GM23248 (cell line): ENCODE measurements around the gene BAX. TPM values are rescaled to one million over a fixed set of nuclear protein-coding genes. Genes with fewer than 3 reads are reported as not detected.
"Not testable (repeated sequence)": the region's sequence is repeated elsewhere in the genome, so short reads cannot be mapped to it uniquely, and the experiment has no call there.

ENCODE experiments used
- DNase-seq: peaks from one replicate; pipeline ENCODE4 v3.0.0-alpha.2; 2015
- H2AFZ ChIP-seq: fragments of 200-600 bp; sonication (generic); 2 replicates; pipeline ENCODE4 v1.6.1; 2016; ENCODE audit warnings: antibody characterized with exemption
- H3F3A ChIP-seq: fragments of 200-600 bp; sonication (generic); 2 replicates; pipeline ENCODE4 v1.6.1; 2016; ENCODE audit warnings: mild to moderate bottlenecking, antibody characterized with exemption, mixed run types; ENCODE audit not compliant: insufficient read depth
- H3K27ac ChIP-seq: fragments of 200-600 bp; sonication (generic); 2 replicates; pipeline ENCODE4 v1.5.1; 2016; ENCODE audit warnings: mild to moderate bottlenecking
- H3K27me3 ChIP-seq: fragments of 200-600 bp; sonication (generic); replicated peaks from 2 replicates; pipeline ENCODE4 v1.6.1; 2016; ENCODE audit warnings: mild to moderate bottlenecking; ENCODE audit not compliant: insufficient read depth
- H3K36me3 ChIP-seq: fragments of 200-600 bp; sonication (generic); 2 replicates; pipeline ENCODE4 v1.6.1; 2016; ENCODE audit warnings: low read depth, mild to moderate bottlenecking
- H3K4me1 ChIP-seq: fragments of 200-600 bp; sonication (generic); 2 replicates; pipeline ENCODE4 v1.6.1; 2016; ENCODE audit warnings: mild to moderate bottlenecking; ENCODE audit not compliant: insufficient read depth
- H3K4me2 ChIP-seq: fragments of 200-600 bp; sonication (generic); one replicate; pipeline ENCODE4 v1.6.1; 2016; ENCODE audit warnings: mild to moderate bottlenecking; ENCODE audit not compliant: unreplicated experiment
- H3K4me3 ChIP-seq: fragments of 200-600 bp; sonication (generic); 2 replicates; pipeline ENCODE4 v1.5.1; 2016; ENCODE audit warnings: mild to moderate bottlenecking
- H3K79me2 ChIP-seq: fragments of 200-600 bp; sonication (generic); 2 replicates; pipeline ENCODE4 v1.6.1; 2016; ENCODE audit warnings: mild to moderate bottlenecking; ENCODE audit not compliant: insufficient read depth
- H3K9ac ChIP-seq: fragments of 200-600 bp; sonication (generic); 2 replicates; pipeline ENCODE4 v1.6.1; 2016; ENCODE audit warnings: mild to moderate bottlenecking
- H3K9me2 ChIP-seq: fragments of 200-600 bp; sonication (generic); 2 replicates; pipeline ENCODE4 v1.6.1; 2016; ENCODE audit warnings: mixed run types, mild to moderate bottlenecking, moderate library complexity; ENCODE audit not compliant: insufficient read depth
- H3K9me3 ChIP-seq: fragments of 200-600 bp; sonication (generic); one replicate; pipeline ENCODE4 v1.6.1; 2017; ENCODE audit warnings: low read depth
- H4K20me1 ChIP-seq: fragments of 200-600 bp; sonication (generic); 2 replicates; pipeline ENCODE4 v1.6.0; 2016; ENCODE audit not compliant: insufficient read depth
- EZH2 ChIP-seq: fragments of 200-600 bp; sonication (generic); IDR thresholded peaks from 2 replicates; pipeline ENCODE4 v1.6.1; 2018; ENCODE audit warnings: antibody characterized with exemption, mild to moderate bottlenecking; ENCODE audit not compliant: insufficient read depth, poor library complexity, severe bottlenecking
- EZH2phosphoT487 ChIP-seq: fragments of 200-600 bp; sonication (generic); IDR thresholded peaks from 2 replicates; pipeline ENCODE4 v1.6.1; 2018; ENCODE audit warnings: antibody characterized with exemption, moderate library complexity, mild to moderate bottlenecking, low read depth; ENCODE audit not compliant: insufficient read depth
- WGBS, 2 experiments: methylation state at CpG; one replicate each; pipeline ENCODE4 v1.1.6; 2015 to 2017; ENCODE audit warnings: low lambda C conversion rate in 2 of 2, low coverage in 1 of 2; ENCODE audit errors: missing lambda C conversion rate in 2 of 2; 5-methylcytosine and 5-hydroxymethylcytosine counted together
- in situ Hi-C: fragments of 300-500 bp; cut with MboI; formaldehyde crosslinking; loops from 2 replicates; pipeline ENCODE4 v1.15.0; 2020
- polyA plus RNA-seq: library from polyadenylated mRNA; unstranded; fragments of >200 nt; fragmentation: Nextera tagmentation; extraction: Ambion mirVana; gene quantifications from 2 replicates; pipeline ENCODE4 v1.2.1, GENCODE V29; 2016
- total RNA-seq: library from RNA; depleted of rRNA; stranded (reverse); fragments of >200 nt; shearing (Covaris generic); gene quantifications from 2 replicates; pipeline ENCODE4 v1.2.3, GENCODE V29; 2014; rRNA removed

The BAX gene
- total RNA-seq (106 and 119 TPM in 2 replicates), polyA plus RNA-seq (92.7 and 97.3 TPM in 2 replicates)

DNA sequence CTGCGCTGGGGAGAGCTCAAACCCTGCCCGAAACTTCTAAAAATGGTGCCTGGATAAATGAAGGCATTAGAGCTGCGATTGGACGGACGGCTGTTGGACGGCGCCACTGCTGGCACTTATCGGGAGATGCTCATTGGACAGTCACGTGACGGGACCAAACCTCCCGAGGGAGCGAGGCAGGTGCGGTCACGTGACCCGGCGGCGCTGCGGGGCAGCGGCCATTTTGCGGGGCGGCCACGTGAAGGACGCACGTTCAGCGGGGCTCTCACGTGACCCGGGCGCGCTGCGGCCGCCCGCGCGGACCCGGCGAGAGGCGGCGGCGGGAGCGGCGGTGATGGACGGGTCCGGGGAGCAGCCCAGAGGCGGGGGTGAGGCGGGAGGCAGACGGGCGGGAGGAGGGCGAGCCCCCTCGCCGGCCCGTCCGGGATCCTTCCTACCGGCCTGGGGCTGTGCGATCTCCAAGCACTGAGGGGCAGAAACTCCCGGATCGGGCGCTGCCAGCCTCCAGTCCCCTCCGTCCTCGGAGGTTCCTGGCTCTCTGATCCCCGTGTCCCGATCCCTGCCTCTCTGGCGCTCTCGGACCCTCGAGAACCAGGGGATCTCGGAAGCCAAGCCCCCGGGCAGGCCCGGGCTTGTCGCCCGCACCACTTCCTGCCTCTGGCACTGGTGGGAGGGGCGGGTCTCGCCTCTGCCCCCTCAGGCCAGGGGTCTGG, at the start of gene BAX:
Gene BAX, plus strand, starts transcription at position 281 of the 713 bp plus-strand sequence. Its CDS starts 54 bp downstream, at position 335.
- TF ChIP-seq EZH2 (no peak), EZH2phosphoT487 (no peak)
- in situ Hi-C loops: no loop called here
- H2AFZ ChIP-seq: peak within 1 kb of the TSS; percentile 86

DNA sequence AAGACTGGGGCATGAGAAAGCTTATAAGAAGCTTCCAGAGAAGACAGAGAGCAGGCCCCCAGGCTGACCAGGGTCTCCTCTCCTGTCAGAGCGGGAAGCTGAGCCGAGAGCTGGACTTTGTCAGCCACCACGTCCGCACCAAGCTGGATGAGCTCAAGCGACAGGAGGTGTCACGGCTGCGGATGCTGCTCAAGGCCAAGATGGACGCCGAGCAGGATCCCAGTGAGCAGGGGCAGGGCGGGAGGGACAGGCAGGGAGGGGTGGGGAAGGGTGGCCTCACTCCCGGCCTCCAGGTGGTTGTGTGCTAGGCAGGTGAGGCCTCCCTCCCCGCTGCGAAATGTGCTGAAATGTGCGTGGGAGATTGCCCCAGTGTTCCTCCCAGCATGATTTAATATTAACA, 49.0 kb upstream of the BAX start:
- in situ Hi-C loops: no loop called here
- H3K9me2 ChIP-seq: no peaks in the 10 kb centered on the region
- no peaks in the 10 kb centered on the region for H4K20me1 ChIP-seq
- H3K79me2 ChIP-seq: peaks cover 32% of the 10 kb centered on the region
- 91 to 94% methylated on average over 11 to 14 of the region's 14 CpGs for WGBS, 2 experiments
- DNase-seq: no peak
- no peaks in the 10 kb centered on the region for H3K9me3 ChIP-seq
- H3F3A ChIP-seq: no peaks in the 10 kb centered on the region
- H3K9ac ChIP-seq: no peak overlapping the region
- H2AFZ ChIP-seq: no peak overlapping the region
- H3K36me3 ChIP-seq: peaks cover 19% of the 10 kb centered on the region; the same call in 1 of the 2 replicates
- H3K4me1 ChIP-seq: no peaks in the 10 kb centered on the region
- no peak for TF ChIP-seq EZH2phosphoT487
- no peak for TF ChIP-seq EZH2
- no peak overlapping the region for H3K4me2 ChIP-seq
- H3K27me3 ChIP-seq: no peaks in the 10 kb centered on the region
- H3K4me3 ChIP-seq: no peak overlapping the region
- no peak overlapping the region for H3K27ac ChIP-seq

More for the DNA sequence above, at the start of gene BAX:
- Histone ChIP-seq H3K9me3 (no peaks in the 10 kb centered on the region), H3K27me3 (no peaks in the 10 kb centered on the region), H3K9ac (peak within 1 kb of the TSS; percentile 96), H3F3A (peaks cover 16% of the 10 kb centered on the region), H3K79me2 (peaks cover 31% of the 10 kb centered on the region), H3K9me2 (no peaks in the 10 kb centered on the region), H3K36me3 (peaks cover 7% of the 10 kb centered on the region; the same call in 1 of the 2 replicates), H3K4me3 (peak within 1 kb of the TSS; percentile 91), H3K4me2 (peak within 1 kb of the TSS; percentile 76), H3K4me1 (peaks cover 11% of the 10 kb centered on the region; the same call in 1 of the 2 replicates), H3K27ac (peak within 1 kb of the TSS; percentile 70), H4K20me1 (no peaks in the 10 kb centered on the region)
- DNase-seq: peak; percentile 98
- WGBS, 2 experiments: 1 to 2% methylated on average over 41 to 63 of the region's 71 CpGs

DNA sequence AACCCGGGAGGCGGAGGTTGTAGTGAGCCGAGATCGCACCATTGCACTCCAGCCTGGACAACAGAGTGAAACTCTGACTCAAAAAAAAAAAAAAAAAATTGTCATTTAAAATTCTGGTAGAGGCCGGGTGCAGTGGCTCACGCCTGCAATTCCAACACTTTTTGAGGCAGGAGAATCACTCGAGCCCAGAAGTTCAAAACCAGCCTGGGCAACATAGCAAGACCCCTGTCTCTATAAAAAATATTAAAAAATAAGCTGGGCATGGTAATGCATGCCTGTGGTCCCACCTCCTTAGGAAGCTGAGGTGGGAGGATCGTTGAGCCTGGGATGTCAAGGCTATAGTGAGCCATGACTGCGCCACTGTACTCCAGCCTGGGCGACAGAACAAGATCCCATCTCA, 48.4 kb upstream of the BAX start:
- no peak for DNase-seq
- 94 to 97% methylated on average over 9 to 10 of the region's 10 CpGs for WGBS, 2 experiments
- Histone ChIP-seq H3K9me2 (no peaks in the 10 kb centered on the region), H3F3A (no peaks in the 10 kb centered on the region), H3K79me2 (peaks cover 26% of the 10 kb centered on the region), H3K36me3 (peaks cover 24% of the 10 kb centered on the region; the same call in 1 of the 2 replicates), H3K9ac (no peak overlapping the region), H2AFZ (no peak overlapping the region), H3K9me3 (no peaks in the 10 kb centered on the region), H3K27ac (no peak overlapping the region), H3K4me2 (no peak overlapping the region), H3K27me3 (no peaks in the 10 kb centered on the region), H3K4me1 (no peaks in the 10 kb centered on the region), H4K20me1 (no peaks in the 10 kb centered on the region), H3K4me3 (no peak overlapping the region)
- in situ Hi-C loops: no loop called here
- TF ChIP-seq EZH2 (no peak), EZH2phosphoT487 (no peak)

DNA sequence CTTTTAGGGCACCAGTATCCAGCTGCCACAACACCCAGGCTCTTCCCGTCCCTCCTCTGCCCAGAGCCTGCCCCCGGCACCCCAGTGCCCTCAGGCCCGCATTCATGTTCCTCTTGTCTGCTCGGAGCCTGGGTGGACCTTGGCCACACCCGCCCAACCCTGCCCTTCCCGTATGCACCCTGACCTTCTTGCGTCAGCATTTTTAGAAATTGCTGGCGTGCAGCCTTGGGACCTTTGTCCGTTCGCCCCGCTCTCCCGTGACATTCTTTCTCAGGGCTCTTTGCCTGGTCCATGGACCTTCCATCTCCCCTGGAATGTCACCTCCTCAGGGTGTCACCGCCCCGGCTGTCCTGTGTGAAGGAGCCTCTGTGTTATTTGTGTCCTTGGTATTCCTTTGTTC, 47.0 kb upstream of the BAX start:
- H4K20me1 ChIP-seq: no peaks in the 10 kb centered on the region
- H3K27ac ChIP-seq: no peak overlapping the region
- no peaks in the 10 kb centered on the region for H3K9me3 ChIP-seq
- no peak for TF ChIP-seq EZH2
- TF ChIP-seq EZH2phosphoT487: no peak
- H3K4me2 ChIP-seq: no peak overlapping the region
- in situ Hi-C loops: no loop called here
- H2AFZ ChIP-seq: no peak overlapping the region
- no peaks in the 10 kb centered on the region for H3F3A ChIP-seq
- H3K27me3 ChIP-seq: no peaks in the 10 kb centered on the region
- H3K79me2 ChIP-seq: peaks cover 12% of the 10 kb centered on the region; the same call in 1 of the 2 replicates
- no peaks in the 10 kb centered on the region for H3K9me2 ChIP-seq
- DNase-seq: no peak
- no peak overlapping the region for H3K4me3 ChIP-seq
- peaks cover 34% of the 10 kb centered on the region; the same call in 1 of the 2 replicates for H3K36me3 ChIP-seq
- H3K9ac ChIP-seq: no peak overlapping the region
- WGBS, 2 experiments: 95% methylated on average over 13 to 14 of the region's 14 CpGs
- H3K4me1 ChIP-seq: no peaks in the 10 kb centered on the region

DNA sequence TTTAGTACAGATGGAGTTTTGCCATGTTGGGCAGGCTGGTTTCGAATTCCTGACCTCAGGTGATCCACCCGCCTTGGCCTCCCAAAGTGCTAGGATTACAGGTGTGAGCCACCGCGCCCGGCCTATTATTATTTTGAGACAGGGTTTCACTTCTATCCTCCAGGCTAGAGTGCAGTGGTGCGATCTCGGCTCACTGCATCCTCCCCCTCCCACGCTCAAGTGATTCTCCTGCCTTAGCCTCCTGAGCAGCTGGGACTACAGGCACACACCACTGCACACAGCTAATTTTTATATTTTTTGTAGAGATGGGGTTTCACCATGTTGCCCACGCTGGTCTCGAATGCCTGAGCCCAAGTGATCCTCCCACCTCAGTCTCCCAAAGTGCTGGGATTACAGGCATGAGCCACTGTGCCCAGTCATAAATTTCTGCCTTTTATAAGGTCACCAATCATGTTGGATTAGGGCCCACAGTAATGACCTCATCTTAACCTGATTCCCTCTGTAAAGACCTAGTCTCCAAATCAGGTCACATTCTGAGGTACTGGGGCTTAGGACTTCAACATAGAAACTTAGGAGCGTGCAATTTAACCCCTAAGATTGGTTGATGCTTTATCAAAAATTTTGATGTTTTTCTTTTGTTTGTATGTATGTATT, 45.1 kb upstream of the BAX start:
- H3K27me3 ChIP-seq, DNase-seq, H3K27ac ChIP-seq, H3K9me2 ChIP-seq, H3K79me2 ChIP-seq, H4K20me1 ChIP-seq, H3K9me3 ChIP-seq, H3K4me1 ChIP-seq, H3K4me3 ChIP-seq, in situ Hi-C loops, H3F3A ChIP-seq, H2AFZ ChIP-seq, H3K4me2 ChIP-seq, H3K9ac ChIP-seq: not testable (repeated sequence)
- WGBS, 2 experiments: 97 to 98% methylated on average over 11 of the region's 11 CpGs
- H3K36me3 ChIP-seq: peaks cover 33% of the 10 kb centered on the region; the same call in 1 of the 2 replicates
